HG02763 (cell line): ENCODE data around the gene SELENOK.

Experiments used
- ATAC-seq: cut with Tn5 transposase; IDR thresholded peaks from one replicate; pipeline ENCODE4 v1.9.1; 2021; ENCODE audit warnings: mild to moderate bottlenecking, moderate library complexity; ENCODE audit not compliant: unreplicated experiment

The SELENOK gene

DNA sequence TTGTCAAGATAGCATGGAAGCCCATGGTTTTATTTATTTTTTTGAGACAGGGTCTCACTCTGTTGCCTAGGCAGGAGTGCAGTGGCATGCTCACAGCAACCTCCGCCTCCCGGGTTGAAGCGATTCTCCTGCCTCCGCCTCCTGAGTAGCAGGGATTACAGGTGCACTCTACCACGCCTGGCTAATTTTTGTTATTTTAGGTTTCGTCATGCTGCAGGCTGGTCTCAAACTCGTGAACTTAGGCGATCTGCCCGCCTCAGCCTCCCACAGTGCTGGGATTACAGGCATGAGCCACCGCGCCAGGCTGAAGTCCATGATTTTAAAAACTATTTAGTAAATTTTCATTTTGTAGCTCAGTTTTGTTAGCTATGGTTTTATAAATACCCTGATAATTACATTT is 7.0 kb downstream of the SELENOK start:
- no peak for ATAC-seq

DNA sequence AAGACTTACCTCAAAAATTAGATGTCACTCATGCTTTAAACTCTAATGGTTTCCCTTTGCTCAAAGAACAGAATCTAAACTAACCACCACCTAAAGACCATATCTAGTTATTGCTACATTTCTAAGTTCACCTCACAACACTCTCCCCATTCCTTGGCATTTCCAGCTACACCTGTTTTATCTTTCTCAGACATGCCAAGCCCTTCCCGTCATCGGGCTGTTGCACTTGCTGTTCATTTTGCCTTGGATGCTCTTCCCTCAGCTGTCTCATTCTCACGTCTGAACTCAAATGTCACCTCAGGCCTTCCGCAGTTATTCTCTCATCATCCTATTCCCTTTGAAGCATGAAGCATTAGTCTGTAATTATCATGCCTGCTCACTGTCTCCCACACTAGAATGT is 8.7 kb downstream of the SELENOK start:
- no peak for ATAC-seq

GRCh38 chr3:53881691-53882593 is 9.7 kb downstream of the SELENOK start, which contains the start of gene ACTR8:
Gene ACTR8 (minus strand): TSS chr3:53882152. CDS start chr3:53882101, 51 bp downstream.
- peak; percentile 82 for ATAC-seq

- no peak for ATAC-seq
Measured at GRCh38 chr3:53880396-53881345, 11.0 kb downstream of the SELENOK start.

- no peak for ATAC-seq
Measured at GRCh38 chr3:53865732-53866499, 25.7 kb downstream of the SELENOK start.

DNA sequence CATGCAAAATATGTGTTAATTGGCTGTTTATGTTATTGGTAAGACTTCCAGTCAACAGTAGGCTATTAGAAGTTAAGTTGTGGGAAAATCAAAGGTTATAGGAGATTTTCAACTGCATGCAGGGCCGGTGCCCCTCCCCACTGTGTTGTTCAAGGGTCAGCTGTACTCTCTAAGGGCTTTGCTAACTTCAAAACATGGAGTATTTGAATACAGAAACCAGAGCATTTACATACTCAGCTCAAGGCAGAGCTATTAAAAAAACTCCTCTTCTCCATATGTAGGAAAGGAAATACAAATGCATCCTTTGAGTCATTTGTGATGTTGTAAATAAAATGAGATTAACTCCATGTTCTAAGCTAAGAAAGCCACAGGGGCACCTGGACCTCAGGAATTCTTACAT is 28.5 kb downstream of the SELENOK start:
- no peak for ATAC-seq

DNA sequence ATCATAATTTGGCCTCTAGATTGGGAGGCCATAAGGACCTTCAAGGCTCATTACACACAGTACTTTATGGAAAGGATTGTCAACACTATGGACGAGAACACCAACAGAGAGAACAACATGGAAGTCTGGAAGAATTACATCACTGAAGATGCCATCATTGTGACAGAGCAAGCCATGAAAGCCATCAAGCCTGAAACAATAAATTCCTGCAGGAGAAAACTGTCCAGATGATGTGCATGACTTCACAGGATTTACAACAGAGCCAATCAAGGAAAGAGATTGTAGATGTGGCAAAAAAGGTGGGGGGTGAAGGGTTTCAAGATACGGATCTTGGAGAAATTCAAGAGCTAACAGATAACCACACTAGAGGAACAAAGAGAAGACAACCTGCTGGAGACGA is 29.4 kb downstream of the SELENOK start:
- ATAC-seq, result no peak

GRCh38 chr3:53860196-53860595 is 31.5 kb downstream of the SELENOK start:
- ATAC-seq, result no peak

DNA sequence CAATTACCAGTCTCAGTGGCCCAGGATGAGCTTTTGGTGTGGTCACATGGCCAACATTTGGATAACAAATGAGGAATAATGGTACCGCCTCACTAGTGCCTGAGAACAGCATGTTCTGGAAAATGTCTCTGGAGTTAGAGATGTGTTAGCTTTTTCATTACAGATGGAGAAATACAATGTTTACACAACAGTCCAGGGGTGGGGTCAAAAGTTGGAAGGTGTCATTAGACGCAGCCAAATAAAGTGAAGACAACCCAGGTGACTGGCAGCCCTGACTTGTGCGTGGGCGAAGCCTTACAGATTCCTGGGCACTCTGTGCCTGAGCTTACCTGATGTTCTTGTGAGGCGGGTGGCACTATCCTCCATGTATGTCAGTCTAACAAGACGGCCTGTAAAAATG is 32.5 kb downstream of the SELENOK start:
- ATAC-seq, result no peak

DNA sequence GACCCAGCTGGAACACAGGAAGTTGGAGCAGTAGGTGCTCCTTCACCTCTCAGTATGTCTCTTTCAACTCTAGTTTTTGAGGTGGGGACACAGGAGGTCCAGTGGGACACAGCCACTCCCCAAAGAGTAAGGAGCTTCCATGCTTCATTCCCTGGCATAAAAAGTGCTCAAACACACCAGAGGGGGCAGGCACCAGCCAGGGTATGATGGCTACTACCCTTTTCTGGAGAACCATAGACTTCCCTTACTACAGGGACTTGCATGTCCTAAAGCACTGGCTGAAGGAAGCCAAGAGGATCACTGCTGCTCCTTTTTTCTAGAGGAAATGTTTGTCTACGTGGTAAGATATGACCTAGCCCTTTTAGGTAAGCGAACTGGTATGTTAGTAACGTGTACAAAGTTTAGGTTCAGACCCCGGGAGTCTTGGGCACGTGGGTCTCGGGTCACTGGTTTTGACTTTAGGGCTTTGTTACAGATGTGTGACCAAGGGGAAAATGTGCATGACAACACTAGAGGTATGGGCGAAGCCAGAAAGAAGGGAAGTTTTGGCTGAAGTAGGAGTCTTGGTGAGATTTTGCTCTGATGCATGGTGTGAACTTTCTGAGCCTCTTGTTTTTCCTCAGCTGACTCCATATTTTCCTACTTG is 33.4 kb downstream of the SELENOK start:
- ATAC-seq, result no peak

DNA sequence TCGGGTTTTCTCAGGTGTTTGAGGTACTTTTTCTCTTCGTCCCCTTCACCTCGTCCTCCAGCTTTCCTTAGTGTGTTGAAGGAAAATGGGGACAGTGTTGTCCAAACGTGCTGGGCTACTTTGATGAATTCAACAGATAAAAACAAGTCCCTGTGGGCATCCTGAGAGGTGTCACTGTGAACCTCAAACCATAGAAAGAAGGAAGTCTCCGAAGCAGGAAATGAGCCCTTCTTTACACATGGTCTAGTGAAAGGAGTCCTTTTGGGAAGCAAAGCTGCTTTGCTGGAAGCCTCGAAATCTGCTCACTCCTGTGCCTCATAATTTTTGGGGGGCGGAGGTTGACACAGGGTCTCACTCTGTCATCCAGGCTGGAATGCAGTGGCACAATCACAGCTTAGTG is 34.7 kb downstream of the SELENOK start:
- no peak for ATAC-seq

DNA sequence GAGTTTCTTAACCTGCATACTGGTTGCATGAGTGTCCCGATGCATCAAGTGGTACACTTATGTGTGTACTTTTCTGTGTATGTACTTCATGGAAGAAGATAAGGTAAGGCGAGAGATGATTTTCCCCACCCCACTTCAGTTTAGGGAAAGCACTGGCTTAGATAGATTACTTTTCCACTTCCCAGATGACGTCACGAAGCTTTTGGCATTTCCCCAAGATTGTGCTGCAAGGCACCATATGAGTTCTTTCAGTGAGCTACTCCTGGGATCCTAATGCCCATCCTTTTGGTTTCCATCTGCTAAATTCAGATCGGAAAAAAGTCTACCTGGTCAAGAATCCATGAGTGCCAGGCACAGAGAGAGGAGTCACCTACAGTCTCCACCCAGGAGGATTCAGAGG is 40.8 kb downstream of the SELENOK start:
- no peak for ATAC-seq

- ATAC-seq, result no peak
Measured at GRCh38 chr3:53849916-53850315, 41.7 kb downstream of the SELENOK start.

- ATAC-seq, result no peak
Measured at GRCh38 chr3:53846851-53847155, 44.9 kb downstream of the SELENOK start.

- peak; percentile 38 for ATAC-seq
Measured at GRCh38 chr3:53846134-53846850, 45.4 kb downstream of the SELENOK start, which contains the start of the genes CHDH and IL17RB. Gene CHDH (minus strand): TSS chr3:53846419. CDS start chr3:53824008, 22,411 bp downstream. Gene IL17RB (plus strand): TSS chr3:53846568. CDS start chr3:53846589, 21 bp downstream.

GRCh38 chr3:53845881-53846133 is 45.9 kb downstream of the SELENOK start:
- no peak for ATAC-seq

DNA sequence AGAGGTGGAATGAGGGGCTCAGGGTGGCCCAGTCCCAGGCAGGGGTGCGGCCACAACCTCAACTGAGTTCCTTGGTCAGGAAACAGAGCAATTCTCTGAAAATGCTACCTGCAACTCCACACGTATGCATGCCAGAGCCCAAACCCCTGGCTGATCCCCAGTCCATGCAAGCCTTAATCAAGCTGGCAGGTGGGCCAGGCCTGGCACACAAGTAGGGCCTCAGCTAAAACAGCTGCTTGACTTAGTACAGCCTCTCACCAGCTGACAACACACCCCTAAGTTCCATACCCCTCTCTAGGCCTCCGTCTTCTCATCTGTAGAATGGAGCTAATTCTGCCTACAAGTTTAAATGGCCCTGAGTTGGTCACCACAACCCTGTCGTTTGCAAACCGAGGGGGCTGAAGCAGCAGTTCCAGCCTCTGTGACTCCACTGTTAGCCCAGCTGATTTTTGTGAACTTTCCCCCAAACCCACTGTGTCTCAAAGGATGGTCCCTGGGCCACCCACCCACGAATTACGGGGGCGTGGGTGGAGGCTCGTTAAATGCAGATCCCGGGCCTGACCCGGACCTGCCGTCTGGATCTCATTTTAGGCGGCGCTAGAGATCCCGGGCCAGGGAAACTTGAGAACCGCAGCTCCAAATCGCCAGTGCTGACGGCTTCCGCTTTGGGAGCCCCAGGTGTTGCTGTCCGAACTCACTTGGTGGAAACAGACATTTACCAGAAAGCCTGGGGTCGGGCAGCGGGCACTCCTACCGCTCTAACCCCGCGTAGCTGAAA is 46.4 kb downstream of the SELENOK start:
- peak; percentile 16 for ATAC-seq

GRCh38 chr3:53844262-53845102 is 47.2 kb downstream of the SELENOK start:
- no peak for ATAC-seq
